HepG2 (cell line): ENCODE measurements around the gene CRIM1. TPM values are rescaled to one million over a fixed set of nuclear protein-coding genes. Genes with fewer than 3 reads are reported as not detected.

ENCODE experiments used
- ATF1 ChIP-seq: IDR thresholded peaks from 2 replicates; pipeline ENCODE4 v1.6.1; 2016; ENCODE audit warnings: mild to moderate bottlenecking, control low read depth
- FOXO1 ChIP-seq: sonication (generic); formaldehyde crosslinking; IDR thresholded peaks from 2 replicates; pipeline ENCODE4 v1.4.0; 2020; ENCODE audit warnings: missing genetic modification reagents
- GABPA ChIP-seq, 2 experiments: IDR thresholded peaks; 2 replicates each; pipeline ENCODE4 v1.6.1; 2011 to 2016; ENCODE audit warnings: low read depth in 2 of 2, low read length in 1 of 2, missing biosample characterization in 1 of 2, missing genetic modification characterization in 1 of 2
- GATAD1 ChIP-seq: IDR thresholded peaks from 2 replicates; pipeline ENCODE4 v1.6.1; 2016; ENCODE audit warnings: missing genetic modification reagents, missing compliant biosample characterization
- HDAC1 ChIP-seq: sonication (generic); formaldehyde crosslinking; IDR thresholded peaks from 2 replicates; pipeline ENCODE4 v1.5.1; 2020; ENCODE audit warnings: mild to moderate bottlenecking, missing genetic modification reagents
- HNF4A ChIP-seq: sonication (generic); formaldehyde crosslinking; IDR thresholded peaks from 2 replicates; pipeline ENCODE4 v1.4.0; 2020; ENCODE audit warnings: missing genetic modification reagents
- JUND ChIP-seq: sonication (generic); formaldehyde crosslinking; IDR thresholded peaks from 2 replicates; pipeline ENCODE4 v1.8.0; 2022; ENCODE audit warnings: mild to moderate bottlenecking, missing genetic modification reagents
- KDM4B ChIP-seq: sonication (generic); formaldehyde crosslinking; IDR thresholded peaks from 2 replicates; pipeline ENCODE4 v1.4.0; 2020; ENCODE audit warnings: missing genetic modification reagents
- NR2F6 ChIP-seq, 2 experiments: IDR thresholded peaks; 2 replicates each; pipeline ENCODE4 v1.6.1; 2016; ENCODE audit warnings: antibody characterized with exemption in 1 of 2, mild to moderate bottlenecking in 1 of 2
- ONECUT2 ChIP-seq: sonication (generic); formaldehyde crosslinking; IDR thresholded peaks from 2 replicates; pipeline ENCODE4 v1.4.0; 2020; ENCODE audit warnings: missing genetic modification reagents
- SETDB1 ChIP-seq: sonication (generic); formaldehyde crosslinking; IDR thresholded peaks from 2 replicates; pipeline ENCODE4 v1.5.1; 2020; ENCODE audit warnings: missing genetic modification reagents, mild to moderate bottlenecking, borderline replicate concordance
- TGIF2 ChIP-seq: IDR thresholded peaks from 2 replicates; pipeline ENCODE4 v1.6.1; 2016; ENCODE audit warnings: control low read depth, missing compliant biosample characterization
- ZNF124 ChIP-seq: sonication (generic); formaldehyde crosslinking; IDR thresholded peaks from 2 replicates; pipeline ENCODE4 v1.4.0; 2020; ENCODE audit warnings: missing genetic modification reagents
- ZNF230 ChIP-seq: sonication (generic); formaldehyde crosslinking; IDR thresholded peaks from 2 replicates; pipeline ENCODE4 v1.4.0; 2020; ENCODE audit warnings: mild to moderate bottlenecking, missing genetic modification reagents
- ZNF292 ChIP-seq: sonication (generic); formaldehyde crosslinking; IDR thresholded peaks from 2 replicates; pipeline ENCODE4 v1.8.1; 2022; ENCODE audit warnings: mild to moderate bottlenecking, low read depth, missing genetic modification reagents, borderline replicate concordance
- ZNF614 ChIP-seq: IDR thresholded peaks from 2 replicates; pipeline ENCODE4 v1.6.1; 2018; ENCODE audit warnings: missing biosample characterization, missing genetic modification reagents, inconsistent platforms, borderline replicate concordance
- ZNF777 ChIP-seq: sonication (generic); formaldehyde crosslinking; IDR thresholded peaks from 2 replicates; pipeline ENCODE4 v1.4.0; 2020; ENCODE audit warnings: missing genetic modification reagents
- ZNF792 ChIP-seq: IDR thresholded peaks from 2 replicates; pipeline ENCODE4 v1.6.1; 2016
- ZSCAN21 ChIP-seq: sonication (generic); formaldehyde crosslinking; IDR thresholded peaks from 2 replicates; pipeline ENCODE4 v1.8.0; 2022; ENCODE audit warnings: mild to moderate bottlenecking, missing genetic modification reagents, moderate library complexity, borderline replicate concordance
- polyA plus RNA-seq, 8 experiments: library from polyadenylated mRNA; depleted of rRNA in 3 of 8; stranded (reverse) in 7 of 8; unstranded in 1 of 8; fragments of >200 nt; fragmentation: Illumina TruSeq in 4 of 8; extraction: Trizol in 4 of 8; gene quantifications; 2 replicates each; pipeline versions ENCODE4 v1.2.1 to v1.2.3, GENCODE V29; 2011 to 2016; ENCODE audit warnings: low read depth in 4 of 8, missing spikeins in 1 of 8, mixed read lengths in 1 of 8; ENCODE audit not compliant: insufficient read depth in 1 of 8
- total RNA-seq, 5 experiments: library from RNA; depleted of rRNA; stranded (reverse); fragments of >200 nt; fragmentation: Illumina TruSeq; extraction: Trizol; gene quantifications; 2 replicates each; pipeline ENCODE4 v1.2.3, GENCODE V29; 2016; ENCODE audit warnings: low read depth in 1 of 5
- TF ChIP-seq, protein P1 (sequence below): sonication (generic); formaldehyde crosslinking; IDR thresholded peaks from 2 replicates; pipeline ENCODE4 v1.5.0; 2020; ENCODE audit warnings: missing genetic modification reagents, mild to moderate bottlenecking, borderline replicate concordance
- TF ChIP-seq, protein P2 (sequence below): sonication (generic); formaldehyde crosslinking; IDR thresholded peaks from 2 replicates; pipeline ENCODE4 v1.4.0; 2020; ENCODE audit warnings: missing genetic modification reagents, borderline replicate concordance
- TF ChIP-seq, protein P3 (sequence below): sonication (generic); formaldehyde crosslinking; IDR thresholded peaks from 2 replicates; pipeline ENCODE4 v1.8.1; 2023; ENCODE audit warnings: mild to moderate bottlenecking, missing genetic modification reagents, borderline replicate concordance
- TF ChIP-seq, protein P4 (sequence below): sonication (generic); formaldehyde crosslinking; IDR thresholded peaks from 2 replicates; pipeline ENCODE4 v1.4.0; 2020; ENCODE audit warnings: mild to moderate bottlenecking, missing genetic modification reagents
- TF ChIP-seq, protein P5 (sequence below): IDR thresholded peaks from 2 replicates; pipeline ENCODE4 v1.6.1; 2018; ENCODE audit warnings: missing genetic modification reagents

The CRIM1 gene
- total and polyA plus RNA-seq, 2 of the 13 experiments (the other 11 are each of a cell fraction or from before 2014, with no cell fraction given): 39.1 to 69.9 TPM

DNA sequence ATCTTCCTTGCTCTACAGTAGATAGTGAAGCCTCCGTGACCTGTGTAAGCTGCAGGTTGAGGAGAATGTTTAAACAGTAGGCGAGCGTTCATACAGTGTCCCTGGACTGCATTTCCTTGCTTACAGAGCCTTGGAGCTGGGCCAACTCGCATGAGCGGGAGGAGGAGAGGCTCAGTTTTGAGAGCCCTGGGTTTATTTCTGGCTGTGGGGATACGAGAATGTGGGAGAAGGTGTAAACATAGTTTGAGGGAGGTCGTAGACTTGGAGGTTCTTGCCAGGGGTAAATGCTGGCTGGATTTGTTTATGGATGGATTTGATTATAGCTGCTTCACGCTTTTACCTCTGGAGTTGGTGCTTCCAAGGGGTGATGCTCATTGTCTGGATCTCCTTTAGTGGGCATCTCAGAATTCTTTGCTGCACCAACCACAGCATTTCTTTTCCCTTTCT lies 20.8 kb downstream of the CRIM1 start (continued):
- TF ChIP-seq ZNF292 (CRISPR knock-in tag) (peak; percentile 99; the same call in 1 of the 2 replicates), FOXO1 (CRISPR knock-in tag) (peak; percentile 36; the same call in 1 of the 2 replicates), TGIF2 (no peak), SETDB1 (CRISPR knock-in tag) (no peak), GABPA (IDR thresholded peaks at IDR 0.05; ENCODE audit: low read depth, low read length) (no peak), GABPA (CRISPR knock-in tag; IDR thresholded peaks at IDR 0.05; ENCODE audit: low read depth) (no peak), KDM4B (no peak), ZNF124 (CRISPR knock-in tag) (peak; percentile 62; the same call in 1 of the 2 replicates), ZNF777 (CRISPR knock-in tag) (no peak), ZSCAN21 (CRISPR knock-in tag) (0 out of 2 replicates have a peak, but pooled peaks have one; percentile 34), ZNF614 (no peak; the same call in 1 of the 2 replicates), ATF1 (CRISPR knock-in tag) (no peak), HDAC1 (CRISPR knock-in tag) (peak; percentile 42; the same call in 1 of the 2 replicates), ONECUT2 (CRISPR knock-in tag) (no peak), HNF4A (peak; percentile 38; the same call in 1 of the 2 replicates), NR2F6 (IDR thresholded peaks at IDR 0.05) (no peak), NR2F6 (CRISPR knock-in tag; IDR thresholded peaks at IDR 0.05) (peak; percentile 84), ZNF230 (CRISPR knock-in tag) (no peak), JUND (CRISPR knock-in tag) (no peak), GATAD1 (CRISPR knock-in tag) (no peak), ZNF792 (CRISPR knock-in tag) (0 out of 2 replicates have a peak, but pooled peaks have one; percentile 24)
- TF ChIP-seq, protein P1, sequence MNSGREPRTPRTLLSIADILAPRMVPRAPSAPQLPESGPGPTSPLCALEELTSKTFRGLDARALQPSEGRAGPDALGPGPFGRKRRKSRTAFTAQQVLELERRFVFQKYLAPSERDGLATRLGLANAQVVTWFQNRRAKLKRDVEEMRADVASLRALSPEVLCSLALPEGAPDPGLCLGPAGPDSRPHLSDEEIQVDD (CRISPR knock-in tag): no peak
- TF ChIP-seq, protein P2, sequence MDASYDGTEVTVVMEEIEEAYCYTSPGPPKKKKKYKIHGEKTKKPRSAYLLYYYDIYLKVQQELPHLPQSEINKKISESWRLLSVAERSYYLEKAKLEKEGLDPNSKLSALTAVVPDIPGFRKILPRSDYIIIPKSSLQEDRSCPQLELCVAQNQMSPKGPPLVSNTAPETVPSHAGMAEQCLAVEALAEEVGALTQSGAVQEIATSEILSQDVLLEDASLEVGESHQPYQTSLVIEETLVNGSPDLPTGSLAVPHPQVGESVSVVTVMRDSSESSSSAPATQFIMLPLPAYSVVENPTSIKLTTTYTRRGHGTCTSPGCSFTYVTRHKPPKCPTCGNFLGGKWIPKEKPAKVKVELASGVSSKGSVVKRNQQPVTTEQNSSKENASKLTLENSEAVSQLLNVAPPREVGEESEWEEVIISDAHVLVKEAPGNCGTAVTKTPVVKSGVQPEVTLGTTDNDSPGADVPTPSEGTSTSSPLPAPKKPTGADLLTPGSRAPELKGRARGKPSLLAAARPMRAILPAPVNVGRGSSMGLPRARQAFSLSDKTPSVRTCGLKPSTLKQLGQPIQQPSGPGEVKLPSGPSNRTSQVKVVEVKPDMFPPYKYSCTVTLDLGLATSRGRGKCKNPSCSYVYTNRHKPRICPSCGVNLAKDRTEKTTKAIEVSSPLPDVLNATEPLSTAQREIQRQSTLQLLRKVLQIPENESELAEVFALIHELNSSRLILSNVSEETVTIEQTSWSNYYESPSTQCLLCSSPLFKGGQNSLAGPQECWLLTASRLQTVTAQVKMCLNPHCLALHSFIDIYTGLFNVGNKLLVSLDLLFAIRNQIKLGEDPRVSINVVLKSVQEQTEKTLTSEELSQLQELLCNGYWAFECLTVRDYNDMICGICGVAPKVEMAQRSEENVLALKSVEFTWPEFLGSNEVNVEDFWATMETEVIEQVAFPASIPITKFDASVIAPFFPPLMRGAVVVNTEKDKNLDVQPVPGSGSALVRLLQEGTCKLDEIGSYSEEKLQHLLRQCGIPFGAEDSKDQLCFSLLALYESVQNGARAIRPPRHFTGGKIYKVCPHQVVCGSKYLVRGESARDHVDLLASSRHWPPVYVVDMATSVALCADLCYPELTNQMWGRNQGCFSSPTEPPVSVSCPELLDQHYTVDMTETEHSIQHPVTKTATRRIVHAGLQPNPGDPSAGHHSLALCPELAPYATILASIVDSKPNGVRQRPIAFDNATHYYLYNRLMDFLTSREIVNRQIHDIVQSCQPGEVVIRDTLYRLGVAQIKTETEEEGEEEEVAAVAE (CRISPR knock-in tag): no peak
- TF ChIP-seq, protein P3, sequence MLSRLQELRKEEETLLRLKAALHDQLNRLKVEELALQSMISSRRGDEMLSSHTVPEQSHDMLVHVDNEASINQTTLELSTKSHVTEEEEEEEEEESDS (CRISPR knock-in tag): no peak
- TF ChIP-seq, protein P4, sequence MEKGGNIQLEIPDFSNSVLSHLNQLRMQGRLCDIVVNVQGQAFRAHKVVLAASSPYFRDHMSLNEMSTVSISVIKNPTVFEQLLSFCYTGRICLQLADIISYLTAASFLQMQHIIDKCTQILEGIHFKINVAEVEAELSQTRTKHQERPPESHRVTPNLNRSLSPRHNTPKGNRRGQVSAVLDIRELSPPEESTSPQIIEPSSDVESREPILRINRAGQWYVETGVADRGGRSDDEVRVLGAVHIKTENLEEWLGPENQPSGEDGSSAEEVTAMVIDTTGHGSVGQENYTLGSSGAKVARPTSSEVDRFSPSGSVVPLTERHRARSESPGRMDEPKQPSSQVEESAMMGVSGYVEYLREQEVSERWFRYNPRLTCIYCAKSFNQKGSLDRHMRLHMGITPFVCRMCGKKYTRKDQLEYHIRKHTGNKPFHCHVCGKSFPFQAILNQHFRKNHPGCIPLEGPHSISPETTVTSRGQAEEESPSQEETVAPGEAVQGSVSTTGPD (CRISPR knock-in tag): no peak
- TF ChIP-seq, protein P5, sequence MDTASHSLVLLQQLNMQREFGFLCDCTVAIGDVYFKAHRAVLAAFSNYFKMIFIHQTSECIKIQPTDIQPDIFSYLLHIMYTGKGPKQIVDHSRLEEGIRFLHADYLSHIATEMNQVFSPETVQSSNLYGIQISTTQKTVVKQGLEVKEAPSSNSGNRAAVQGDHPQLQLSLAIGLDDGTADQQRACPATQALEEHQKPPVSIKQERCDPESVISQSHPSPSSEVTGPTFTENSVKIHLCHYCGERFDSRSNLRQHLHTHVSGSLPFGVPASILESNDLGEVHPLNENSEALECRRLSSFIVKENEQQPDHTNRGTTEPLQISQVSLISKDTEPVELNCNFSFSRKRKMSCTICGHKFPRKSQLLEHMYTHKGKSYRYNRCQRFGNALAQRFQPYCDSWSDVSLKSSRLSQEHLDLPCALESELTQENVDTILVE (CRISPR knock-in tag): no peak
